ENCODE measurements around the gene RTP2.

The RTP2 gene

DNA sequence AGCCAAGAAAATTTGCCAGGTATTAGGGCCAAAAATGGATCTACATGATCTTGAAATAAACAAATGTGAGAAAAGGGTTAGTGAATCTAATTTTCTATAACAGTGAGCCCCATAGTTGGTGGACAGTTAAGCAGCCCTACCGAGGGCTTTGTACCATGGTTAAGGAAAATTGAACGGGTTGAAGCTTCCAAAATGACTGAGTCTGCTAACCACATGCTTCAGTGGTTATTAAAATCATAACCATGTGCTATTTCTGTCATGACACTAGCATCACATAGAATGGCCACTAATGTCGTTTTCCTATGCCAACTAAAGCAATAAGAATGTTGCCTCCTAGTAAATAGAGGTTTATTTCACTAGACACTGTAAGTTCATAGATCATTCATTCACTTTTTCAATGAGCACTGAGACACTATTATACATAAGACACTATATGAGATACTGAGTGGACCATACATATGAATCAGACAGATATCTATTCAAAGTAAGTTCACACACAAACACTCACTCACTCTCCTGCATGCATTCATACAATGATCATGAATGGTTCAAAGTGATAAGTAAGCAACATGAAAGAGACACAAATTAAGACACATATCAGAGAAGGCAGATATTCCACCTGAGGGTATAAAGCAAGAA lies 36.5 kb downstream of the RTP2 start:
- no peak for DNase-seq

DNA sequence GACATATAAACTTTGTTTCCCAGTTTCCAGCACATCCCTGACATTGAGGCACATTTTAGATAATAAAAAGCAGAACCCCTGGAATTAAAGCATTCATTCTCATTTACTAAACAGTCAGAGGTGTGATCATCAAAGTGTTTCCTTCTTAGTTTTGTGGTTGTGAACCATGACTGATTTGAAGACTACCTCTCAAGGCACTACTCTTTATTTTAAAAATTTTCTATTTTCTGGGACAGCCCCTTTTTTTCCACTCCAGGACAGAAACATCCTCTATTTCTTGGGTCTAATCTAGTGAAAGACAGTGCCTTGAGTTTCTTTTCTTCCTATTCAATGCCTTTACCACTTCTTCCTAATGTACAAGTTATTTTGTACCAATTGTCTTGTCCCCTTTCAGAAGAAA lies 37.3 kb downstream of the RTP2 start:
- DNase-seq, result no peak

DNA sequence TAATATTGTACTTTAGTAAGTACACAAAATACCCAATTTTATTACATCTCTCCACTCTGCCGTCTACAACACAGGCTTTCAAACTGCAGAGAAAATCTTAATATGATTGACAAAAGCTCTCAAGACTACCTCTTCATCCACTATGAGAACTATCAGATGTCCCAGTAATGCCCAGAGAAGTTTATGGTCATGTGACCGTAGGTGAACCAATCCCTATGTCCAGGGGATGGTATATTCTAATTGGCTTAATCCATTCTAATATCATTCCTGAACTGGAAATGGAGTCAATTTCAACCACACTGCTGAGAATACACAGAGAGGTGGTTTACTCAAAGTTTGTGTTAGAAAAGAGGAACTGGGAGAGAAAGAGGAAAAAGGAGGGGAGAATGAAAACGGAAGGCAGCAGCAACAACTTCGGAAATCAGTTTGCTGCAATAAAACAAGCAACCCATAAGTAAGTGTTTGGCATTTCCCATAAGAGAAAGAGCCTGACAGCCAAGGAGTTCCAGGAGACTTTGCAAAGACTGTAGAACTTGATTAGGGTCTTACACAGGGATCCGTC lies 39.4 kb downstream of the RTP2 start:
- DNase-seq, result no peak

DNA sequence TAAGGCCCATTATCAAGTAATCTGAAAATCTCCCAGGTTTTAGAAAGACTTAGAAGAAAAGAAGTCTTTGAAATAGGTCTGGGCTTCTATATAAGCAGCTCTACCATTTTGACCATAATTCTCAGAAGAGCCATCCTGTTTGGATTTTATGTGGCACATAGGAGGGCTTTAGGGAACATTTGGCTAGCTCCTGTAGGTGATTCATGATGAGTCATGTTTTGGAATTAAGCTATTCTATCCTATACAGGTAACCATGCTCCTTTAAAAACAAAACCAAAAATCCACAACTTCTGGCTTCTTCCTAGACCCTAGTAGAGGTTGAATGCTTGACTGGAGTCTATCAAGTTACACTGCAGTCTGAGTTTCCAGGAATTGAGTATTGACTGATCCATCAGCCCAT lies 41.1 kb downstream of the RTP2 start:
- DNase-seq, result no peak

DNA sequence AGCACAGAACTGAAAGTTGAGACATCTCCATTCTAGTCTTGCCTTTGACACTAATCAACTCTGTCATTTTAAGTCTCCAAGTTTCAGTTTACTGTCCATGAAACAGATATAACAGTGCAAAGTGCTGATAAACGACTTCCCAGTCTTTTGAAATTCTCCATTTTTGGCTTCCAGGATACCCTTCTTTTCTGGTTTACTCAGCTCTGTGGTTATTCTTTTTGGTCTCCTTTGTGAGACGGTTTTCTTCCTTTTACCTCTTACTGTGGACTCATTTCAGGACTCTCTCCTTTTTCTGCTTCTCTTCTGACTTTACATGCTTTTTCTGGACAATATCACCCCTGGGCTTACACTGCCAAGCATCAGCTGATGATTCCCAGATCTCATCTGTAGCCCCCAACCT lies 51.1 kb downstream of the RTP2 start:
- no peak for DNase-seq

All from activated effector memory CD4-positive, alpha-beta T cell treated with Interleukin-2 at 50 U/mL for 16 hours (primary cell).